ENCODE results near the gene MORC4.

GRCh38 chrX:106957856-106958255 lies 42.2 kb downstream of the MORC4 start:
- no peak for TF ChIP-seq CTCF (IDR thresholded peaks at IDR 0.05)
- no peak for TF ChIP-seq POLR2AphosphoS5 (IDR thresholded peaks at IDR 0.05)
